ENCODE measurements around the gene BCORL1.

Gene BCORL1

GRCh38 chrX:130014770-130015169 lies 32.3 kb downstream of the BCORL1 start:
- no peak for DNase-seq (ENCODE audit: low spot score)

GRCh38 chrX:130015181-130015580 lies 32.7 kb downstream of the BCORL1 start:
- no peak for DNase-seq (ENCODE audit: low spot score)

GRCh38 chrX:130018143-130018542 lies 35.7 kb downstream of the BCORL1 start:
- no peak for DNase-seq (ENCODE audit: low spot score)

- DNase-seq (ENCODE audit: low spot score): no peak
These were observed 38.4 kb downstream of the BCORL1 start for GRCh38 chrX:130020661-130021324.

GRCh38 chrX:130024127-130024526 lies 41.7 kb downstream of the BCORL1 start:
- DNase-seq (ENCODE audit: low spot score): peak; percentile 0

- DNase-seq (ENCODE audit: low spot score): no peak
These were observed 42.8 kb downstream of the BCORL1 start for GRCh38 chrX:130025256-130025655.

GRCh38 chrX:130027569-130027968 lies 45.1 kb downstream of the BCORL1 start:
- DNase-seq (ENCODE audit: low spot score): no peak

- peak; percentile 1 for DNase-seq (ENCODE audit: low spot score)
These were observed 45.8 kb downstream of the BCORL1 start for GRCh38 chrX:130028196-130028595.

GRCh38 chrX:130030826-130031225 lies 48.4 kb downstream of the BCORL1 start:
- no peak for DNase-seq (ENCODE audit: low spot score)

GRCh38 chrX:130032552-130032951 lies 50.1 kb downstream of the BCORL1 start:
- DNase-seq (ENCODE audit: low spot score): no peak

GRCh38 chrX:130034178-130034577 lies 51.7 kb downstream of the BCORL1 start:
- DNase-seq (ENCODE audit: low spot score): no peak

GRCh38 chrX:130039847-130040246 lies 57.4 kb downstream of the BCORL1 start:
- DNase-seq (ENCODE audit: low spot score): no peak

GRCh38 chrX:130047416-130047815 lies 65.0 kb downstream of the BCORL1 start:
- no peak for DNase-seq (ENCODE audit: low spot score)

- no peak for DNase-seq (ENCODE audit: low spot score)
These were observed 66.3 kb downstream of the BCORL1 start for GRCh38 chrX:130048686-130049222.

- DNase-seq (ENCODE audit: low spot score): no peak
These were observed 67.4 kb downstream of the BCORL1 start for GRCh38 chrX:130049821-130050220.

- DNase-seq (ENCODE audit: low spot score): no peak
These were observed 68.9 kb downstream of the BCORL1 start for GRCh38 chrX:130051176-130051845.

GRCh38 chrX:130053236-130053635 lies 70.8 kb downstream of the BCORL1 start:
- DNase-seq (ENCODE audit: low spot score): no peak

- no peak for DNase-seq (ENCODE audit: low spot score)
These were observed 72.7 kb downstream of the BCORL1 start for GRCh38 chrX:130055103-130055502.

GRCh38 chrX:130055899-130056298 lies 73.5 kb downstream of the BCORL1 start:
- DNase-seq (ENCODE audit: low spot score): no peak

GRCh38 chrX:130057209-130057608 lies 74.8 kb downstream of the BCORL1 start:
- DNase-seq (ENCODE audit: low spot score): no peak

GRCh38 chrX:130058652-130059051 lies 76.2 kb downstream of the BCORL1 start:
- DNase-seq (ENCODE audit: low spot score): no peak

GRCh38 chrX:130060122-130061069 lies 78.0 kb downstream of the BCORL1 start:
- peak; percentile 71 for DNase-seq (ENCODE audit: low spot score)

Data from LoVo (cell line).